HG03159 (cell line): ENCODE data around the gene GALNT17.

Experiments used
- ATAC-seq: cut with Tn5 transposase; IDR thresholded peaks from one replicate; pipeline ENCODE4 v1.9.1; 2021; ENCODE audit warnings: mild to moderate bottlenecking, moderate library complexity; ENCODE audit not compliant: unreplicated experiment

Gene GALNT17

GRCh38 chr7:71384094-71384493 lies 252.2 kb downstream of the GALNT17 start:
- no peak for ATAC-seq

- no peak for ATAC-seq
These were observed 253.4 kb downstream of the GALNT17 start for GRCh38 chr7:71385330-71385729.

GRCh38 chr7:71386152-71386785 lies 254.3 kb downstream of the GALNT17 start:
- no peak for ATAC-seq

- no peak for ATAC-seq
These were observed 256.2 kb downstream of the GALNT17 start for GRCh38 chr7:71388181-71388580.

GRCh38 chr7:71389976-71390375 lies 258.0 kb downstream of the GALNT17 start:
- no peak for ATAC-seq

- no peak for ATAC-seq
These were observed 261.7 kb downstream of the GALNT17 start for GRCh38 chr7:71393661-71394060.

GRCh38 chr7:71402684-71403083 lies 270.7 kb downstream of the GALNT17 start:
- ATAC-seq, result no peak

- no peak for ATAC-seq
These were observed 271.4 kb downstream of the GALNT17 start for GRCh38 chr7:71403202-71403946.

- ATAC-seq, result no peak
These were observed 272.9 kb downstream of the GALNT17 start for GRCh38 chr7:71404726-71405345.

- no peak for ATAC-seq
These were observed 276.3 kb downstream of the GALNT17 start for GRCh38 chr7:71408271-71408670.

- no peak for ATAC-seq
These were observed 277.7 kb downstream of the GALNT17 start for GRCh38 chr7:71409550-71410157.

GRCh38 chr7:71411475-71411874 lies 279.5 kb downstream of the GALNT17 start:
- ATAC-seq, result no peak

GRCh38 chr7:71414490-71414889 lies 282.5 kb downstream of the GALNT17 start:
- ATAC-seq, result no peak

- ATAC-seq, result no peak
These were observed 287.8 kb downstream of the GALNT17 start for GRCh38 chr7:71419546-71420337.

- no peak for ATAC-seq
These were observed 290.2 kb downstream of the GALNT17 start for GRCh38 chr7:71422104-71422503.

GRCh38 chr7:71424166-71425035 lies 292.5 kb downstream of the GALNT17 start:
- no peak for ATAC-seq

GRCh38 chr7:71429083-71429482 lies 297.1 kb downstream of the GALNT17 start:
- no peak for ATAC-seq

GRCh38 chr7:71430246-71430645 lies 298.3 kb downstream of the GALNT17 start:
- no peak for ATAC-seq

GRCh38 chr7:71439321-71439720 lies 307.4 kb downstream of the GALNT17 start:
- ATAC-seq, result no peak
